CD14-positive monocyte (primary cell): ENCODE results near the gene SLC9A9. TPM values are rescaled to one million over a fixed set of nuclear protein-coding genes. Genes with fewer than 3 reads are reported as not detected.

Experiments used
- DNase-seq, 3 donors: peaks; one replicate each; pipeline ENCODE4 v3.0.0-alpha.2; 2011 to 2022
- H2AFZ ChIP-seq: 2 replicates; pipeline ENCODE4 v1.6.0; 2012; ENCODE audit warnings: mild to moderate bottlenecking, low read depth, low read length, inconsistent platforms; ENCODE audit not compliant: insufficient read depth, poor library complexity, severe bottlenecking
- H3K27ac ChIP-seq, 2 donors: 1 replicate in 1 of 2; 2 replicates in 1 of 2; pipeline ENCODE4 v1.5.1; 2012 to 2013; ENCODE audit warnings: low read length in 2 of 2, control low read depth in 1 of 2, inconsistent platforms in 1 of 2, low read depth in 1 of 2, mild to moderate bottlenecking in 1 of 2
- H3K27me3 ChIP-seq, 2 donors: one replicate each; pipeline versions ENCODE4 v1.6.0 to v1.6.1; 2011 to 2013; ENCODE audit warnings: low read length in 2 of 2; ENCODE audit not compliant: control insufficient read depth in 2 of 2, insufficient read depth in 2 of 2
- H3K36me3 ChIP-seq, 2 donors: replicated peaks in 1 of 2; 1 replicate in 1 of 2; 2 replicates in 1 of 2; pipeline versions ENCODE4 v1.5.1 to v1.6.1; 2012 to 2013; ENCODE audit warnings: low read length in 2 of 2, control low read depth in 1 of 2, inconsistent platforms in 1 of 2, mild to moderate bottlenecking in 1 of 2; ENCODE audit not compliant: insufficient read depth in 2 of 2, control insufficient read depth in 1 of 2
- H3K4me1 ChIP-seq, 2 donors: 1 replicate in 1 of 2; 2 replicates in 1 of 2; pipeline versions ENCODE4 v1.5.1 to v1.6.1; 2012 to 2013; ENCODE audit warnings: low read length in 2 of 2, control low read depth in 1 of 2, inconsistent platforms in 1 of 2, mild to moderate bottlenecking in 1 of 2, moderate library complexity in 1 of 2; ENCODE audit not compliant: insufficient read depth in 2 of 2, control insufficient read depth in 1 of 2
- H3K4me2 ChIP-seq: replicated peaks from 2 replicates; pipeline ENCODE3; 2012; ENCODE audit warnings: low read length, moderate library complexity, mild to moderate bottlenecking; ENCODE audit not compliant: poor library complexity, severe bottlenecking; ENCODE audit errors: extremely low read depth
- H3K4me3 ChIP-seq, 3 experiments: fragments of 200-600 bp in 1 of 3; sonication (generic) in 1 of 3; replicated peaks in 1 of 3; 1 replicate in 2 of 3; 2 replicates in 1 of 3; pipeline ENCODE4 v1.5.1; 2011 to 2013; ENCODE audit warnings: low read length in 3 of 3, mild to moderate bottlenecking in 3 of 3, control low read depth in 2 of 3, low read depth in 2 of 3, inconsistent platforms in 1 of 3, moderate library complexity in 1 of 3
- H3K79me2 ChIP-seq: 2 replicates; pipeline ENCODE4 v1.6.0; 2012; ENCODE audit warnings: mild to moderate bottlenecking, control low read depth, inconsistent platforms, low read length, moderate library complexity; ENCODE audit not compliant: insufficient read depth
- H3K9ac ChIP-seq: 2 replicates; pipeline ENCODE4 v1.6.0; 2017; ENCODE audit warnings: low read length, mild to moderate bottlenecking; ENCODE audit not compliant: insufficient read depth, poor library complexity, severe bottlenecking
- H3K9me3 ChIP-seq, 2 donors: replicated peaks in 1 of 2; 1 replicate in 1 of 2; 2 replicates in 1 of 2; pipeline versions ENCODE4 v1.5.1 to v1.6.1; 2012 to 2013; ENCODE audit warnings: low read length in 2 of 2, control low read depth in 1 of 2; ENCODE audit not compliant: control insufficient read depth in 1 of 2, insufficient read depth in 1 of 2
- H4K20me1 ChIP-seq: 2 replicates; pipeline ENCODE4 v1.6.0; 2012; ENCODE audit warnings: mild to moderate bottlenecking, low read length, control low read depth, moderate library complexity; ENCODE audit not compliant: insufficient read depth
- H3K27ac Mint-ChIP-seq, 7 donors: one replicate each; pipeline ENCODE4 v1.8.0; 2020; ENCODE audit warnings: mild to moderate bottlenecking in 7 of 7, mixed read lengths in 7 of 7, moderate library complexity in 6 of 7, inconsistent platforms in 2 of 7
- H3K27me3 Mint-ChIP-seq, 3 donors: one replicate each; pipeline ENCODE4 v1.8.0; 2021 to 2022; ENCODE audit warnings: low read depth in 3 of 3, mild to moderate bottlenecking in 3 of 3, mixed read lengths in 3 of 3, moderate library complexity in 3 of 3, inconsistent platforms in 1 of 3
- H3K36me3 Mint-ChIP-seq, 2 donors: one replicate each; pipeline ENCODE4 v1.8.0; 2020; ENCODE audit warnings: mixed read lengths in 2 of 2, inconsistent platforms in 1 of 2, mild to moderate bottlenecking in 1 of 2
- H3K4me1 Mint-ChIP-seq: one replicate; pipeline ENCODE4 v1.8.0; 2020; ENCODE audit warnings: mild to moderate bottlenecking, mixed read lengths
- H3K4me3 Mint-ChIP-seq, 2 donors: one replicate each; pipeline ENCODE4 v1.8.0; 2020; ENCODE audit warnings: mild to moderate bottlenecking in 2 of 2, mixed read lengths in 2 of 2, moderate library complexity in 1 of 2
- H3K9me3 Mint-ChIP-seq, 7 donors: one replicate each; pipeline ENCODE4 v1.8.0; 2020 to 2022; ENCODE audit warnings: mixed read lengths in 7 of 7, mild to moderate bottlenecking in 6 of 7, moderate library complexity in 6 of 7, inconsistent platforms in 2 of 7
- WGBS: methylation state at CpG from one replicate; pipeline ENCODE4 v1.1.5; 2013; ENCODE audit warnings: missing lambda C conversion rate; ENCODE audit not compliant: insufficient coverage; 5-methylcytosine and 5-hydroxymethylcytosine counted together
- intact Hi-C, 2 donors: fragments of 100-400 bp; cut with micrococcal nuclease; formaldehyde crosslinking; loops; one replicate each; pipeline versions ENCODE4 v1.15.0 to v1.15.1; 2023
- polyA plus RNA-seq, 3 donors: library from polyadenylated mRNA; depleted of rRNA in 1 of 3; unstranded in 2 of 3; stranded (reverse) in 1 of 3; fragments of 300-500 nt in 2 of 3; fragments of >200 nt in 1 of 3; fragmentation: Illumina TruSeq in 2 of 3; gene quantifications; 1 replicate in 2 of 3; 2 replicates in 1 of 3; pipeline ENCODE4 v1.2.3, GENCODE V29; 2012 to 2021
- TF ChIP-seq, protein P1 (sequence below): fragments of 200-600 bp; IDR thresholded peaks from one replicate; pipeline ENCODE4 v1.8.0; 2022; ENCODE audit warnings: antibody characterized with exemption, mild to moderate bottlenecking

The SLC9A9 gene
- polyA plus RNA-seq, 3 donors = 14.1 to 32.8 (median 27.0) TPM

DNA sequence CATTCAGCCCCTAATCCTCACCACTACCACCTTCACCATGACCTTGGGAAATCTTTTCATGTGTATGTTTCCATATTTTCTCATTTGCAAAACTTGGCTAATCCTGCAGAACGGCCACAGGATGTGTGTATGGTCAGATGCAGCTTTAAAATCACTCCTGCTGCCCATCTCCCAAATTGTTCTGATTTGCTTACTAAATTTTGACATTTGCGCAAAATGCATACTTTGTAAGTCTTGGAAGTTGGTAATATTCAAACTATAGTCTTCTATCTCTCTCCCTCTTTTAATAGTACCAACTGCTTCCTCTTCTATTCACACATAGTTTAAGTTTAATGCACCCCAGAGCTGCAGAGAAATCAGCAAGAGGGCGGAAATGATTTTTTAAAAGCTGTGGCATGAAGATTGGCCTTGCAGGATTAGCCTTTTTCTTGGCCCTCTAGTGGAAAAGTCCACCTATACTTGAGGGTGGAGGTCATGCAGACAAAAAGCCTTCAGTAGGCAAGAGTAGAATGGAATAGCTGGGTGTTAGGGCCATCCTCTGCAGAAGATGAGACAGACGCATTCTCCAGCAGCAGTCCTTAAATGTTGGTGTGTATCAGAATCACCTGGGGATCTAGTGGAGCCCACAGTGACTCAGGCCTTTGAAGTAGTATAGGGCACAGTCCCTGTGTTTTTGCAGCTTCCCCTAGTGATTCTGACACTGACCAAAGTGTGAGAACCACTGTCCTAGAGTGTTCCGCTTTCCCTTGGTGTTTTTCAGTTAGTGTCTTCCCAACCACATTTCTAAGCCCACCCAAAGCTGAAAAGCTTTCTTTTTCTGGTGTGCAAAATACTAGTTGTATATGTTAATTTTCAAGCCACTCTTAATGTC, 547.0 kb downstream of the SLC9A9 start:
- H3K36me3 Mint-ChIP-seq = peaks cover 0 to 5% of the 10 kb centered on the region in 2 donors
- H3K27ac ChIP-seq = no peak overlapping the region
- intact Hi-C loops = no loop called here
- peaks cover 13 to 14% of the 10 kb centered on the region in 2 donors for H3K4me1 ChIP-seq
- no peaks in the 10 kb centered on the region for H3K79me2 ChIP-seq
- DNase-seq = no peak
- H3K27ac Mint-ChIP-seq = no peak overlapping the region
- peaks cover 0 to 8% (median 2%) of the 10 kb centered on the region in 3 donors for H3K27me3 Mint-ChIP-seq
- H3K9me3 ChIP-seq = no peaks in the 10 kb centered on the region
- H3K4me1 Mint-ChIP-seq = peaks cover 24% of the 10 kb centered on the region
- H3K9me3 Mint-ChIP-seq = no peaks in the 10 kb centered on the region
- H2AFZ ChIP-seq = no peak overlapping the region
- no peak overlapping the region for H3K4me3 Mint-ChIP-seq
- 86% methylated on average over 2 of the region's 5 CpGs for WGBS
- no peaks in the 10 kb centered on the region for H4K20me1 ChIP-seq
- TF ChIP-seq, protein P1, sequence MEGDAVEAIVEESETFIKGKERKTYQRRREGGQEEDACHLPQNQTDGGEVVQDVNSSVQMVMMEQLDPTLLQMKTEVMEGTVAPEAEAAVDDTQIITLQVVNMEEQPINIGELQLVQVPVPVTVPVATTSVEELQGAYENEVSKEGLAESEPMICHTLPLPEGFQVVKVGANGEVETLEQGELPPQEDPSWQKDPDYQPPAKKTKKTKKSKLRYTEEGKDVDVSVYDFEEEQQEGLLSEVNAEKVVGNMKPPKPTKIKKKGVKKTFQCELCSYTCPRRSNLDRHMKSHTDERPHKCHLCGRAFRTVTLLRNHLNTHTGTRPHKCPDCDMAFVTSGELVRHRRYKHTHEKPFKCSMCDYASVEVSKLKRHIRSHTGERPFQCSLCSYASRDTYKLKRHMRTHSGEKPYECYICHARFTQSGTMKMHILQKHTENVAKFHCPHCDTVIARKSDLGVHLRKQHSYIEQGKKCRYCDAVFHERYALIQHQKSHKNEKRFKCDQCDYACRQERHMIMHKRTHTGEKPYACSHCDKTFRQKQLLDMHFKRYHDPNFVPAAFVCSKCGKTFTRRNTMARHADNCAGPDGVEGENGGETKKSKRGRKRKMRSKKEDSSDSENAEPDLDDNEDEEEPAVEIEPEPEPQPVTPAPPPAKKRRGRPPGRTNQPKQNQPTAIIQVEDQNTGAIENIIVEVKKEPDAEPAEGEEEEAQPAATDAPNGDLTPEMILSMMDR = no peak
- no peaks in the 10 kb centered on the region for H3K27me3 ChIP-seq
- no peak overlapping the region for H3K4me2 ChIP-seq
- H3K9ac ChIP-seq = no peak overlapping the region
- no peak overlapping the region for H3K4me3 ChIP-seq
- no peaks in the 10 kb centered on the region for H3K36me3 ChIP-seq

DNA sequence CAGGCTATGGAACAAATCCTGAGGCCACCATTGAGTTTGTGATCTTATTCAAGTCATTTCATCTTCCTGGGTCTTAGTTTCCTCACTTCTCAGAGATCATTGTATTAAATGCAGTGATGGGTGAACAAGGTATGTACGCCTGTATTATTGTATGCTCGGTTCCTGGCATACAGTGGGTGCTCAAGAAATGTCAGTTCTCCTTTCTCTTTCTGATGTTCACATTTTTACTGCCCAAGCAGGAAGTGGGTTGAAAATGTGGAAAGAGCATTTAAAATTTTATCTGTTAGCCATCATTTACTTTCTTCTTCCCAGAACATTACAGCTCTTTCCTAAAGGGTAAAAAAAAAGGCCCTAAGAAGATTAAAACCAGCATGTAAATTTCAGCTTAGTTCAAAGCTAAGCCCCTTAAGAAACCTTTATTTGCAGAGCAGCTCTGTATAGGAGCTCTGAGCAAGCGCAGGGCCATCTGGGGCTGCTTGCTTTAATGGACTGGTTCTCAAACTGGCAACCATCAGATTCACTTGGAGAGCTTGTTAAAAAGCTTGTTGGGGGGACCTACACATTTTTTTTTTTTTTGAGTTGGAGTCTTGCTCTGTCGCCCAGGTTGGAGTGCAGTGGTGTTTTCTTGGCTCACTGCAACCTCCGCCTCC, 549.3 kb downstream of the SLC9A9 start:
- H3K9me3 Mint-ChIP-seq = no peaks in the 10 kb centered on the region
- peak overlapping the region in 1 of 2 donors; percentile 38 for H3K27ac ChIP-seq
- no peak overlapping the region for H3K9ac ChIP-seq
- H3K4me1 Mint-ChIP-seq = peaks cover 43% of the 10 kb centered on the region
- 100% methylated on average over 1 of the region's 5 CpGs for WGBS
- H3K79me2 ChIP-seq = no peaks in the 10 kb centered on the region
- DNase-seq = peak; percentile 4 to 14 (median 8)
- H3K4me3 Mint-ChIP-seq = no peak overlapping the region
- H3K27ac Mint-ChIP-seq = peak overlapping the region in 5 of 7 donors; percentile 36 to 69 (median 56)
- H3K27me3 ChIP-seq = no peaks in the 10 kb centered on the region
- H3K36me3 ChIP-seq = no peaks in the 10 kb centered on the region
- TF ChIP-seq, protein P1 = no peak
- peaks cover 0 to 5% of the 10 kb centered on the region in 2 donors for H3K36me3 Mint-ChIP-seq
- H3K4me1 ChIP-seq = peaks cover 27 to 28% of the 10 kb centered on the region in 2 donors
- H3K27me3 Mint-ChIP-seq = peaks cover 0 to 8% (median 2%) of the 10 kb centered on the region in 3 donors
- H3K9me3 ChIP-seq = no peaks in the 10 kb centered on the region
- H4K20me1 ChIP-seq = no peaks in the 10 kb centered on the region
- intact Hi-C loops = no loop called here
- H3K4me3 ChIP-seq = no peak overlapping the region
- H3K4me2 ChIP-seq = no peak overlapping the region
- H2AFZ ChIP-seq = no peak overlapping the region
